ENCODE measurements around the gene CCDC148. TPM values are rescaled to one million over a fixed set of nuclear protein-coding genes. Genes with fewer than 3 reads are reported as not detected.

Gene CCDC148
- total and polyA plus RNA-seq, 3 donors from 2014 or later, result 2.3 to 5.7 (median 5.0) TPM

DNA sequence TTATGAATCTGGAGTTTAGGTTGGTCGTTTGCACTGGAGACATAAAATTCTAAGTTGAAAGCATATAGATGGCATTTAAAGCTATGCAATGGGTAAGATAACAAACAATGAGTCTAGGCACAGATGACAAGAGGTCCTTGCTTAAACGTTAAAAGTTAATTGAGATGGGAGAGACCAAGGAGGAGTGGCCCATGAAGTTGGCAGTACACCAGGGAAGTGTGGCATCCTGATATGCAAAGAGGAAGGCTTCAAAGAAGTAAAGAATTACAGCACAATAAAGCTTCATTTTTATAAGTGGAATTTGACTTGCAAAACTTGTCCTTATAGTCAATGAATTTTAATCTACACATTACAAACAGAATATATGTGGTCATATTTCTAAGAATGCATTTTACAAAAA is 331.7 kb downstream of the CCDC148 start:
- no peak for TF ChIP-seq POLR2A (IDR thresholded peaks at IDR 0.05)
- TF ChIP-seq, protein P1, sequence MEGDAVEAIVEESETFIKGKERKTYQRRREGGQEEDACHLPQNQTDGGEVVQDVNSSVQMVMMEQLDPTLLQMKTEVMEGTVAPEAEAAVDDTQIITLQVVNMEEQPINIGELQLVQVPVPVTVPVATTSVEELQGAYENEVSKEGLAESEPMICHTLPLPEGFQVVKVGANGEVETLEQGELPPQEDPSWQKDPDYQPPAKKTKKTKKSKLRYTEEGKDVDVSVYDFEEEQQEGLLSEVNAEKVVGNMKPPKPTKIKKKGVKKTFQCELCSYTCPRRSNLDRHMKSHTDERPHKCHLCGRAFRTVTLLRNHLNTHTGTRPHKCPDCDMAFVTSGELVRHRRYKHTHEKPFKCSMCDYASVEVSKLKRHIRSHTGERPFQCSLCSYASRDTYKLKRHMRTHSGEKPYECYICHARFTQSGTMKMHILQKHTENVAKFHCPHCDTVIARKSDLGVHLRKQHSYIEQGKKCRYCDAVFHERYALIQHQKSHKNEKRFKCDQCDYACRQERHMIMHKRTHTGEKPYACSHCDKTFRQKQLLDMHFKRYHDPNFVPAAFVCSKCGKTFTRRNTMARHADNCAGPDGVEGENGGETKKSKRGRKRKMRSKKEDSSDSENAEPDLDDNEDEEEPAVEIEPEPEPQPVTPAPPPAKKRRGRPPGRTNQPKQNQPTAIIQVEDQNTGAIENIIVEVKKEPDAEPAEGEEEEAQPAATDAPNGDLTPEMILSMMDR (IDR thresholded peaks at IDR 0.05), result no peak
- intact Hi-C loops (cut with DNase I; ENCODE audit: low total_unique reads), result no loop called here
- Histone ChIP-seq H3K27ac (no peak overlapping the region), H3K4me1 (no peaks in the 10 kb centered on the region), H3K27me3 (no peaks in the 10 kb centered on the region), H3K9me3 (no peaks in the 10 kb centered on the region), H3K4me3 (no peak overlapping the region), H3K36me3 (ENCODE audit: low read depth, missing control alignments) (no peaks in the 10 kb centered on the region)
- WGBS, 2 donors, result 66 to 68% methylated on average over 2 of the region's 2 CpGs
- no peak for DNase-seq

Small RNAs within 50 kb of the gene (small RNA-seq; reads per million reads assigned to genes)
- gene RN7SL393P, result 0 reads per million in 2 donors

Other genes with a start within 250 kb of the CCDC148 start
- gene PKP4, start 199 bp upstream of the CCDC148 start, total RNA-seq, result 10 to 100 TPM; 60.0 to 60.5 TPM
- gene PKP4, start 199 bp upstream of the CCDC148 start, polyA plus RNA-seq (ENCODE audit: insufficient read depth, low read depth, low replicate concordance), result 42.5 TPM

Measured in testis (tissue), 3 donors.